Stimulated activated naive CD8-positive, alpha-beta T cell treated with anti-CD3 and anti-CD28 coated beads, Interleukin-15, Interleukin-2, amounts not matched to agents 100 ng/mL and 50 ng/mL, for 24 hours (primary cell): ENCODE data around the gene VPS13D.
A peak's percentile ranks its signal among the peaks of the same experiment; 100 is the strongest.
"Not testable (repeated sequence)": the region's sequence is repeated elsewhere in the genome, so short reads cannot be mapped to it uniquely, and the experiment has no call there.

Experiments
- H3K27ac Mint-ChIP-seq: one replicate; pipeline ENCODE4 v1.8.0; 2021; ENCODE audit warnings: mild to moderate bottlenecking, mixed read lengths
- H3K27me3 Mint-ChIP-seq: one replicate; pipeline ENCODE4 v1.8.0; 2021; ENCODE audit warnings: mixed read lengths
- H3K36me3 Mint-ChIP-seq: one replicate; pipeline ENCODE4 v1.8.0; 2021; ENCODE audit warnings: low read depth, mixed read lengths
- H3K4me1 Mint-ChIP-seq: one replicate; pipeline ENCODE4 v1.8.0; 2021; ENCODE audit warnings: low read depth, mixed read lengths
- H3K4me3 Mint-ChIP-seq: one replicate; pipeline ENCODE4 v1.8.0; 2021; ENCODE audit warnings: mild to moderate bottlenecking, mixed read lengths
- H3K9me3 Mint-ChIP-seq: one replicate; pipeline ENCODE4 v1.8.0; 2021; ENCODE audit warnings: mixed read lengths

Gene VPS13D

DNA sequence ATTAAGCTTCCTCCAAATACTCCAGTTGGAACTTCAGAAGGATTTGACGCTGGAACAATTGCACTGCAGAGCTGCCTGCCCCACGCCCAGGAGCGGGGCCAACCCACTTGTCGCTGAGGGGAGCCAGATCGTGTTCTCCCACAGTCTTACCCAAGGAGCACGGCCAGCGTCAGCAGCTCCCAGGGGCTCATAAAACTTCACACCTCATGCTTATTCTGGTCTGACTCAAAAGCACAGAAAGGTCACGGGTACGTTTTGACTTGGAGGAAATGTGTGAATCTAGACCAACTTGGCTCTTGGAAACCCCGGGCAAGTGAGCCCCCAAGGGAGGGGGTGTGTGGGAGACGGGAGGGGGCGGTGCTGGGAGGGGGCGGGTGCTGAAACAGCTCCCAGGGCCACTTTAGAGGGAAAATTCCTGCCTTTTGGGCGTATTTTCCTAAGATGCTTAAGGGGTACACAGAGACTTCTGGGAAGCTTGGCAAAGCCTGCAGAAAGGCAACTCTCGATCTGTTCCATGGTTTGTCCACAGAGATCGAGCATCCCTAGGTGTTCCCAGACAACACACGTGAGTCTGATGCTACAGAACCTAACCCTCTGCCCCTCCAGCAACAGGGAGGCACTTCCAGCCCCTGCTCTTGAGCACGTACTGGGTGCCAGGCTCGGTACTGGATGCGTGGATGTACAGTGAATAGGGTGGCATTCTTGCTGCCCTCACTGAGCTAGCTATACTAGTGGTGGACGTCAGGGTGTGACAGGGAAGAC, 289.3 kb downstream of the VPS13D start:
- no peaks in the 10 kb centered on the region for H3K9me3 Mint-ChIP-seq
- no peaks in the 10 kb centered on the region for H3K27me3 Mint-ChIP-seq
- H3K36me3 Mint-ChIP-seq = peaks cover 5% of the 10 kb centered on the region
- peak overlapping the region; percentile 97 for H3K27ac Mint-ChIP-seq
- H3K4me3 Mint-ChIP-seq = peak overlapping the region; percentile 30
- peaks cover 53% of the 10 kb centered on the region for H3K4me1 Mint-ChIP-seq

DNA sequence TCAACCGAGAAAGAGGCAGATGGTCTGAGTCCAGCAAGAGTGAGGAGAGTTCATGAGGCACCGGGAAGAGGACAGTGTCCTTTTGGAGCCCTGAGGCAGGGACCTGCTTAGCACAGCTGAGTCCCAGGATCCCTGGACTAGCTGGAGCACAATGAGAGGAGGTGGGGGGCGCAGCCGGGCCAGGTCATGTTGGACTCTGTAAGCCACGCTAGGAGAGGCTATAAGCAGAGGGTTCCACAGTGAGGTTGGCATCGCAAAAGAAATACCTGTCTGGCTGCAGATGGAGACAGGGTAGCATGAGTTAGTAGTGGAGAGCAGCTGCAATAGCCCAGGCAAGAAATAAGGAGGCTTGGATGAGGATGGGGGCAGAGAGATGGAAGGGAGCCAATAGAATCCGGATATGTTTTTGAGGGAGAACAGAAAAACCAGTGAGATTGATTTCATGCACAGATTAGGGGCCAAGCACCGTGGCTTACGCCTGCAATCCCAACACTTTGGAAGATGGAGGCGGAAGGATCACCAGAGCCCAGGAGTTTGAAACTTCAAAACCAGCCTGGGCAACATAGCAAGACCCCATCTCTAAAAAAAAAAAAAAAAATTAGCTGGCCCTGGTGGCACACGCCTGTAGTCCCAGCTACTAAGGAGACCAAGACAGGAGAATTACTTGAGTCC, 290.0 kb downstream of the VPS13D start:
- peak overlapping the region; percentile 97 for H3K27ac Mint-ChIP-seq
- no peaks in the 10 kb centered on the region for H3K27me3 Mint-ChIP-seq
- no peaks in the 10 kb centered on the region for H3K9me3 Mint-ChIP-seq
- peaks cover 5% of the 10 kb centered on the region for H3K36me3 Mint-ChIP-seq
- peaks cover 45% of the 10 kb centered on the region for H3K4me1 Mint-ChIP-seq
- peak overlapping the region; percentile 30 for H3K4me3 Mint-ChIP-seq

DNA sequence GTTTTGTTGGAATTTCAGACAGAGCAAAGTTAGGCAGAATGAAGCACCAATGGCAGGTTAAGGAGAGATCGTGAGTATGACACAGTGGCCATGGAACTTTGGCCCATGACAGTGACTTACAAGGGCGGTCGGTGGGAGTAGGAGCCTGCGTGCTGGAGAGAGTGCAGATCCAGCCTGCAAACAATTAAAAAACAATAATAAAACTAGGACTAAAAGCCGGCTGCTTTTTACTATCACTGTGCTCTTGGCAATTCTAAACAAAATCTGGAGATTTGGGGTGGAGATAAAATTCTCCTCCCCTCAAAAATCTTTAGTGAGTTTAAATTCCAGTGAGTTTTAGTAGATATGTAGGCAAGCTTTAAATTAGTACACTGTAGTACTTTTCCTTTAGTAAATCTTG, 291.3 kb downstream of the VPS13D start:
- no peak overlapping the region for H3K27ac Mint-ChIP-seq
- H3K4me1 Mint-ChIP-seq = peaks cover 38% of the 10 kb centered on the region
- H3K4me3 Mint-ChIP-seq = no peak overlapping the region
- no peaks in the 10 kb centered on the region for H3K9me3 Mint-ChIP-seq
- peaks cover 5% of the 10 kb centered on the region for H3K36me3 Mint-ChIP-seq
- no peaks in the 10 kb centered on the region for H3K27me3 Mint-ChIP-seq

DNA sequence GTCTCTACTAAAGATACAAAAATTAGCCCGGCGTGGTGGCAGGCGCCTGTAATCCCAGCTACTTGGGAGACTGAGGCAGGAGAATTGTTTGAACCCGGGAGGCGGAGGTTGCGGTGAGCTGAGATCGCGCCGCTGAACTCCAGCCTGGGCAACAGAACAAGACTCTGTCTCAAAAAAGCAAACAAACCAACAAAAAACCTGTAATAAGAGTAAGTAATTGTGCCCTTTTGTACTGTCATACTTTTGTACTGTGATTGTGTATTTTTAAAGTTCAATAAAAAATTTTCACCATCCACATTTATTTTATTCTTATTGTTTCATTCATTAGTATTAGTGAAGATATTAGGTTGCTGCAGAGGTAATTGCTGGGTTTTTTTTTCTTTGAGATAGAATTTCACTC, 292.9 kb downstream of the VPS13D start:
- not testable (repeated sequence) for H3K27me3 Mint-ChIP-seq, H3K36me3 Mint-ChIP-seq, H3K9me3 Mint-ChIP-seq, H3K4me3 Mint-ChIP-seq, H3K27ac Mint-ChIP-seq
- H3K4me1 Mint-ChIP-seq = peaks cover 26% of the 10 kb centered on the region

DNA sequence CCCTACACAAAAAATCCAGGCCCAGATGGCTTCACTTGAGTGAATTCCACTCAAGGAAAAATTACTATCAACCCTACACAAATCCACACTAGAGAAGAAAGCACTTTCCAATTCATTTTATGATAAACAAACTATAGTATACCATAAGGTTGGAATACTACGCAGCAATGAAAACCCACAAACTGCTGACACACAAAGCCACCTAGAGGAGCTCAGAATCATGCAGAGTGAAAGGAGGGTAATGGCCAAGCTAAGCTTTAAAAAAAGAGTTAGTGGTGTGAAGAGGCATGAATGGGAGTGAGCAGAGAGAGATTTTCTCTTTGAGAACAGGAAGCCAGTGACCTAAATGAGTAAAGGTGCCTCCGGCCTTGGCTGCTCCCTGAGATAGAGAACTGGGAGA, 294.4 kb downstream of the VPS13D start:
- Mint-ChIP-seq H3K4me3 (no peak overlapping the region), H3K27ac (no peak overlapping the region), H3K4me1 (peaks cover 16% of the 10 kb centered on the region), H3K27me3 (no peaks in the 10 kb centered on the region), H3K36me3 (no peaks in the 10 kb centered on the region), H3K9me3 (no peaks in the 10 kb centered on the region)

DNA sequence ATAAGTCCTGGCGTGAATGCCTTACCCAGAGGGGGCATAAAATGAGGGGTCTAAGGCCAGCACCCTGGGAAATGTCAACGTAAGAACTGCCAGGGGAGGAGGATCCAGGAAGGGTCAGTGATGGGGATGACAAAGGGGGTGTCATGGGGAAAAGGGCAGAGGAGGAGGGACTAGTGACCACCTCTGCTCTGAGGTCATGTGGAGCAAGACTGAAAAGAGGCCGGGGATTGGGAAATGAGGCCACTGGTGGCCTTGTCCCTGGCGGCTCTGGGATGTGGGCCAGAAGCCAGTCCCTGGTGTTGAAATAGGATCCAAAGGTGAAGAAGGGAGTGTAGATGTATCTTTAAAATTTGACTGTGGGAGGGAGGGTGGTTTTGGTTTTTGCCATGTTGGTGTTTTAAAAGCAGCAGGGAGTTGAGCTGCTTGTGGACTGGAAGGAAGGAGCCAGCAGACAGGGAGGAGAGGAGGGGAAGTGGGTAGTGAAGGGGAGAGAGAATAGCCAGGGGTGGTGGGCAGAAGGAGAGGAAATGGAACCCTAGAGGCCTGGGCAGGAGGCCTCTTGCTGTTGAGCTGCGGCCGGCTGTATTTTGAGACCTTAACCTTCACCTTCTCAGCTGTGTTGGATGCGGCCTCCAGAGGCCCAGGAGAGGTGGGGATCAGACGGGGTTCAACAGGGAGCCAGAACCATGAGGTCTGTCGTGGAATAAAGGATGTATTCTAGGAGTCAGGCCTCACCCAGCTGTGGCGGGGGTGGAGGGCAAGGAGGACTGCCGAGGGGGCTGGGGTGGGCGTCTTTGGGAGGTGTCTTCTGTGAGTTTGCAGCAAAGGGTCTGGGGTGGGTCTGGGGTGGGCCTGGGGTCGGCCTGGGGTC, 295.7 kb downstream of the VPS13D start:
- no peaks in the 10 kb centered on the region for H3K9me3 Mint-ChIP-seq
- H3K4me1 Mint-ChIP-seq = peaks cover 12% of the 10 kb centered on the region
- H3K27ac Mint-ChIP-seq = peak overlapping the region; percentile 80
- no peaks in the 10 kb centered on the region for H3K36me3 Mint-ChIP-seq
- no peak overlapping the region for H3K4me3 Mint-ChIP-seq
- no peaks in the 10 kb centered on the region for H3K27me3 Mint-ChIP-seq

DNA sequence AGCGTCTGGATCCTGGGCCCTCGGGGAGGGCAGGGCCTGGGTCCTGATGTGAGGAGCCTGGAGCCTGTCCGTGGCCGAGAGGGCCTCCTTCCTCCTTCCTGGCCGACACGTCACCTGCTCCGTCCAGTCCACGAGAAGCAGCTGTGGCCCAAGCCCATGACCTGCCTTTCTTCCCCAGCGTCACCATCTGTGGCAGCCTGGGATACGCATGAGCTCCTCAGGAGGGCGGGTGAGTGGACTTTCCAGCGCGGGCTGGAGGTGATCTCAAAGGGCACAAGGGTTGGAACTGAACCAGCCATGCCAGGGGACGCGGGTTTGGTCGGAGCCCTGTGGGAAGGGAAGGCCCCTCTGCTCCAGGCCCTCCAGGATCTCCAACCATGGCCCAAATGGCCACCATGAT, 297.7 kb downstream of the VPS13D start:
- no peaks in the 10 kb centered on the region for H3K36me3 Mint-ChIP-seq
- H3K27me3 Mint-ChIP-seq = no peaks in the 10 kb centered on the region
- peaks cover 12% of the 10 kb centered on the region for H3K4me1 Mint-ChIP-seq
- no peak overlapping the region for H3K27ac Mint-ChIP-seq
- no peak overlapping the region for H3K4me3 Mint-ChIP-seq
- no peaks in the 10 kb centered on the region for H3K9me3 Mint-ChIP-seq

DNA sequence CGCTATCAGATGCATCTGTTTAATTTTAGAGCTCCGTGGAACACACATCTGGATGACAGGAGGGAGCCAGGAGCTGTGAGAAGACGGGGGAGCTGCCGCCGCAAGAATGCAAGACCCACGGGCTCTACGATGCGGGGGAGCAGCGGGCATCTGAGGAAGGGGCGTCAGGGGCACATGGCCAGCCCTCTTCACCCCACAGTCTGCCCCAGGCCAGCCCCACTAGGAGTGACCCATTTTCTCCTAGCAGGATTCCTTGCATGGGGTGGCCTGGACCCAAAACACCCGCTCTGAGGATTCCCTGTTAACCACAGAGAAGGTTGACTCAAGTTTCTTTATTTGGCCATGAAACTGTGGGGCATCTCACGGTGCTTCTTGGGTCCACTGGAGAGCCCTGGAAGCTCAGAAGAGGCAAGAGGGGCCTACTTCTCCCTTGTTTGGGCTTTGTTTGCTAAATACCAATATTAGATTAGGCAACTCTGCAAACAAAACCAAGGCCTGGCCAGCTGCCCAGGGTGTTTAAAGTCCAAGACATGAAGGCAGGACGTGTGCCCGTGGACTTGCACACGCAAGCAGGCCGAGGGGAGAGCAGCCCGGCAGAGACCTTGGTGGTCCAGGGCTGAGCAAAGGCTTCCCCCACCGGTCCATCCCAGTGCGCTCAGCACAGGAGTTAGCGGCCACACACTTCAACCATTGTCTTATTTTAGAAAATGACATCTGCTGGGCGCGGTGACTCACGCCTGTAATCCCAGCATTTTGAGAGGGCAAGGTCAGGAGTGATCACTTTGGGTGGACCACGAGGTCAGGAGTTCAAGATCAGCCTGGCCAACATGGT, 298.4 kb downstream of the VPS13D start:
- Mint-ChIP-seq H3K4me3 (no peak overlapping the region), H3K27ac (no peak overlapping the region), H3K27me3 (no peaks in the 10 kb centered on the region), H3K4me1 (peaks cover 12% of the 10 kb centered on the region), H3K9me3 (no peaks in the 10 kb centered on the region), H3K36me3 (no peaks in the 10 kb centered on the region)

DNA sequence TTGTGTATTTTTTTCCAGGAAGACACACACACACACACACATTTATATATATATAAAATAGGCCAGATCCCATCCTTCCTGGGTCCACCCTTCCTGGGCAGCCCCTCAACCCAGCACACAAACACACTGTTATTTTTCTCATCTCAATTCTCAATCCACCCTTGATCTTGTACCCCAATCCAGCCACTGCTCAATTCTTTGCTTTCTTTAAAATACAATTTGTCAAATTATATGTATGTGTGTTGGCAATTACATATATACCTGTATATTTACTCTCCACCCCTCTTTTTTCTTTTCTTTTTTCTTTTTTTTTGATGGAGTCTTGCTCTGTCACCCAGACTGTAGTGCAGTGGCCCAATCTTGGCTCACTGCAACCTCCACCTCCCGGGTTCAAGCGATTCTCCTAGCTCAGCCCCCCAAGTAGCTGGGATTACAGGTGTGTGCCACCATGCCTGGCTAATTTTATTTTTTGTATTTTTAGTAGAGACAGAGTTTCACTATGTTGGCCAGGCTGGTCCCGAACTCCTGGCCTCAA, 299.9 kb downstream of the VPS13D start:
- H3K4me3 Mint-ChIP-seq = no peak overlapping the region
- H3K27me3 Mint-ChIP-seq = no peaks in the 10 kb centered on the region
- H3K4me1 Mint-ChIP-seq = peaks cover 12% of the 10 kb centered on the region
- H3K27ac Mint-ChIP-seq = peak overlapping the region; percentile 64
- no peaks in the 10 kb centered on the region for H3K9me3 Mint-ChIP-seq
- no peaks in the 10 kb centered on the region for H3K36me3 Mint-ChIP-seq

DNA sequence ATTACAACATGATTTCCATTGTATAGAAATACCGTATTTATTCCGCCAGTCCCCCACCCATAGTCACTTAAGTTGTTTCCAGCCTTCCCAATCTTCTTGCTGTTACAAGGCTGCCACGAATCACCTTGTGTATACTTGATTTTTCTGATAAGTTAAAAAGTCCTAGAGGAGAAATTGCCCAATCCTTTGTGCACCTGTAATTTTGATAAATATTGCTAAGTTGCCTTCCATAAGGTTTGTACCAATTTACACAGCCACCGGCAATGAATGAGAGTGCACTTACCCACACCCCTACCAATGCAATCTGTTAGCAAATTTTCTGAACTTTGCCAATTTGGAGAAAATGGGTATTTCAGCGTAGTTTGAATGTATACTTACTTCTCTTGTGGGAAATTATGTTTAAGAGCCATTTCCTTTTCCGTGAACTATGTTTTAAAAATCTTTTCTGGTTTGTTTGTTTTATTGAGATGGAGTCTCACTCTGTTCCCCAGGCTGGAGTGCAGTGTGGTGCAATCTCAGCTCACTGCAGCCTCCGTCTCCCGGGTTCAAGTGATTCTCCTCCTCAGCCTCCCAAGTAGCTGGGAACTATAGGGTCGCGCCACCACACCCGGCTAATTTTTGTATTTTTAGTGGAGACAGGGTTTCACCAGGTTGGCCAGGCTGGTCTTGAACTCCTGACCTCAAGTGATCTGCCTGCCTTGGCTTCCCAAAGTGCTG, 300.8 kb downstream of the VPS13D start:
- Mint-ChIP-seq H3K27ac (no peak overlapping the region), H3K27me3 (no peaks in the 10 kb centered on the region), H3K4me3 (no peak overlapping the region), H3K36me3 (peaks cover 5% of the 10 kb centered on the region), H3K9me3 (peaks cover 4% of the 10 kb centered on the region), H3K4me1 (peaks cover 12% of the 10 kb centered on the region)

DNA sequence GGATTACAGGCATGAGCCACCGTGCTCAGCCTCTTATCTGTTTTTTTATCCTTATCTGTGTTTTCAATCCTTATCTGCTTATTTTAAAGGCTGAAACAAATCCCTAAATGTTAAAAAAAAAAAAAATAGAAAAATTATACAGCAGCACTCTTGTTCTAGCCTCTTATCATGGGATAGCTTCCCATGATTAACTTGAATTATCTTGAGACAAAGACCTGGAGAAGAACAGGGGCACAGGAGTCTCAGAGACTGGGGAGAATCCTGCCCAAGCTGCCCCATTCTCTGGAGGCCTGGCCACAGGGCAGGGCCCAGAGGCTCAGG, 301.3 kb downstream of the VPS13D start:
- peaks cover 8% of the 10 kb centered on the region for H3K36me3 Mint-ChIP-seq
- H3K4me3 Mint-ChIP-seq = no peak overlapping the region
- H3K27ac Mint-ChIP-seq = no peak overlapping the region
- H3K27me3 Mint-ChIP-seq = no peaks in the 10 kb centered on the region
- H3K4me1 Mint-ChIP-seq = peaks cover 12% of the 10 kb centered on the region
- peaks cover 7% of the 10 kb centered on the region for H3K9me3 Mint-ChIP-seq

DNA sequence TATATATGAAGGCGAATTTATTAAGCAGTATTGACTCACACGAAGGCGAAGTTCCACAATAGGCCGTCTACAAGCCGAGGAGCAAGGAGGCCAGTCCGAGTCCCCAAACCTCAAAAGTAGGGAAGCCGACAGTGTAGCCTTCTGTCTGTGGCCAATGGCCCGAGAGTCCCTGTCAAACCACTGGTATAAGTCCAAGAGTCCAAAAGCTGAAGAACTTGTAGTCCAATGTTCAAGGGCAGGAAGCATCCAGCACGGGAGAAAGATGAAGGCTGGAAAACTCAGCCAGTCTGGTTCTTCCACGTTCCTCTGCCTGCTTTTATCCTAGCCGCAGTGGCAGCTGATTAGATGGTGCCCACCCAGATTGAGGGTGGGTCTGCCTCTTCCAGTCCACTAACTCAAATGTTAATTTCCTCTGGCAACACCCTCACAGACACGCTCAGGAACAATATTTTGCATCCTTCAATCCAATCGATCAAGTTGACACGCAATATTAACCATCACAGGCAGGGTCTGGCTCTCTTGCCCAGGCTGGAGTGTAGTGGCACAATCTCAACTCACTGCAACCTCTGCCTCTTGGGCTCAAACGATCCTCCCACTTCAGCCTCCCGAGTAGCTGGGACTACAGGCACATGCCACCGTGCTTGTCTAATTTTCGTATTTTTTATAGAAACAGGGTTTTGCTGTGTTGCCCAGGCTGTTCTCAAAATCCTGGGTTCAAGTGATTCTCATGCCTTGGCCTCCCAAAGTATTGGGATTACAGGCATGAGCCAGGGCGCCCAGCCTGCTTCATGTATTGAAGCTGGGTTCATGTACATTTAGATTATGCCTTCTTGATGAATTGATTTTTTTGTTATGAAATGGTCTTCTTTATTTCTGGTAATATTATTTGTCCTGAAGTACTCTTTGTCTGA, 302.8 kb downstream of the VPS13D start:
- peaks cover 18% of the 10 kb centered on the region for H3K9me3 Mint-ChIP-seq
- H3K27me3 Mint-ChIP-seq = no peaks in the 10 kb centered on the region
- H3K27ac Mint-ChIP-seq = no peak overlapping the region
- peaks cover 12% of the 10 kb centered on the region for H3K4me1 Mint-ChIP-seq
- no peak overlapping the region for H3K4me3 Mint-ChIP-seq
- H3K36me3 Mint-ChIP-seq = peaks cover 21% of the 10 kb centered on the region

DNA sequence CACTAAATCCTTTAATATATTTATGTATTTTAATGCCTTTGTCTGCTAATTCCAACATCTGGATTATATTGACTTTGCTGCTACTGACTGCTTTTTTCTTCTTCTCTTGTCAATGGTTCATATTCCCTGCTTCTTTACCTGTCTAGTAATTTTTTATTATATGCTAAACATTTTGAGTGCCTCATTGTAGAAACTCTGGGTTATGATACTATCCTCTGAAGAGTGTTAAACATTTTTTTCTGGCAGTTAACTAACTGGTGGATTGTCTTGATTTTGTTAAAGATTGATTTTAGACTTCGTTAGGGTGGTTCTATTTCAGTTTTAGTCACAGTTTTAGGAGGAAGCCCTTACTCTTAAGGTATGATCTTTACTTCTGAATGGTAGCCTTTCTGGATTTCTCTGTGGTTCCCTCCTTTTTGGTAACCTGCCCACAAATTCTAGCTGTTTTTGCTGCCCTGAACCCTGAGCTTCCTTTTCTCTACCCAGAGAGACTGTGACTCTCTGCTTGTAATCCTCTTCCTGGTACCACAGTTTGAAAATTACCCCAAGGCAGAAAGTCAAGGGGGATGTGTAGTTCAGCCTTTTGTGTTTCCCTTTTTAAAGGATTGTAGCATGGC, 306.3 kb downstream of the VPS13D start:
- Mint-ChIP-seq H3K4me1 (no peaks in the 10 kb centered on the region), H3K27me3 (no peaks in the 10 kb centered on the region), H3K27ac (no peak overlapping the region), H3K4me3 (no peak overlapping the region), H3K36me3 (peaks cover 22% of the 10 kb centered on the region), H3K9me3 (peaks cover 19% of the 10 kb centered on the region)
